ENCODE measurements around the gene FOXG1. TPM values are rescaled to one million over a fixed set of nuclear protein-coding genes. Genes with fewer than 3 reads are reported as not detected.

FOXG1 gene
- total RNA-seq, 4 donors from 2014 or later = 0.16 to 1.8 (median 0.89) TPM; not detected in 1

- Histone ChIP-seq H3K4me3 (no peak overlapping the region), H3K27ac (no peak overlapping the region), H3K4me1 (peaks cover 0 to 19% (median 0%) of the 10 kb centered on the region in 3 donors), H3K27me3 (peaks cover 95% of the 10 kb centered on the region), H3K9me3 (no peaks in the 10 kb centered on the region), H3K36me3 (no peaks in the 10 kb centered on the region)
- TF ChIP-seq EP300 (IDR thresholded peaks at IDR 0.05) = no peak
- TF ChIP-seq POLR2AphosphoS5 (IDR thresholded peaks at IDR 0.05) = no peak
- no peak for TF ChIP-seq CTCF (IDR thresholded peaks at IDR 0.05)
- TF ChIP-seq POLR2A (IDR thresholded peaks at IDR 0.05) = no peak
- no peak for ATAC-seq
- WGBS, 2 donors (ENCODE audit: low coverage in 1 of 2) = 9 to 20% methylated on average over 11 to 12 of the region's 12 CpGs
These were observed 8.2 kb upstream of the FOXG1 start for GRCh38 chr14:28758253-28758884.

GRCh38 chr14:28758885-28759652 lies 7.5 kb upstream of the FOXG1 start:
- Histone ChIP-seq H3K27ac (no peak overlapping the region), H3K4me1 (peaks cover 0 to 19% (median 0%) of the 10 kb centered on the region in 3 donors), H3K4me3 (no peak overlapping the region), H3K9me3 (no peaks in the 10 kb centered on the region), H3K27me3 (peaks cover 100% of the 10 kb centered on the region), H3K36me3 (no peaks in the 10 kb centered on the region)
- no peak for TF ChIP-seq EP300 (IDR thresholded peaks at IDR 0.05)
- no peak for TF ChIP-seq POLR2AphosphoS5 (IDR thresholded peaks at IDR 0.05)
- TF ChIP-seq CTCF (IDR thresholded peaks at IDR 0.05) = no peak
- TF ChIP-seq POLR2A (IDR thresholded peaks at IDR 0.05) = no peak
- ATAC-seq = no peak
- WGBS, 2 donors (ENCODE audit: low coverage in 1 of 2) = 5 to 10% methylated on average over 14 to 16 of the region's 30 CpGs

GRCh38 chr14:28759653-28760313 lies 6.8 kb upstream of the FOXG1 start:
- 5 to 14% methylated on average over 14 to 21 of the region's 36 CpGs for WGBS, 2 donors (ENCODE audit: low coverage in 1 of 2)
- Histone ChIP-seq H3K27me3 (peaks cover 100% of the 10 kb centered on the region), H3K4me1 (peaks cover 0 to 19% (median 0%) of the 10 kb centered on the region in 3 donors), H3K36me3 (no peaks in the 10 kb centered on the region), H3K4me3 (no peak overlapping the region), H3K9me3 (no peaks in the 10 kb centered on the region), H3K27ac (no peak overlapping the region)
- no peak for TF ChIP-seq EP300 (IDR thresholded peaks at IDR 0.05)
- no peak for TF ChIP-seq POLR2A (IDR thresholded peaks at IDR 0.05)
- TF ChIP-seq POLR2AphosphoS5 (IDR thresholded peaks at IDR 0.05) = no peak
- TF ChIP-seq CTCF (IDR thresholded peaks at IDR 0.05) = no peak
- ATAC-seq = no peak

- Histone ChIP-seq H3K9me3 (no peaks in the 10 kb centered on the region), H3K4me3 (no peak overlapping the region), H3K36me3 (no peaks in the 10 kb centered on the region), H3K4me1 (peaks cover 0 to 26% (median 0%) of the 10 kb centered on the region in 3 donors), H3K27me3 (peaks cover 100% of the 10 kb centered on the region), H3K27ac (no peak overlapping the region)
- ATAC-seq = no peak
- WGBS, 2 donors (ENCODE audit: low coverage in 1 of 2) = 16 to 21% methylated on average over 7 to 9 of the region's 9 CpGs
- TF ChIP-seq POLR2AphosphoS5 (IDR thresholded peaks at IDR 0.05) (no peak), EP300 (IDR thresholded peaks at IDR 0.05) (no peak), CTCF (IDR thresholded peaks at IDR 0.05) (no peak), POLR2A (IDR thresholded peaks at IDR 0.05) (no peak)
These were observed 6.1 kb upstream of the FOXG1 start for GRCh38 chr14:28760431-28760996.

Measured in gastroesophageal sphincter (tissue), 4 donors.